ENCODE data around the gene TBC1D10A.

Gene TBC1D10A

DNA sequence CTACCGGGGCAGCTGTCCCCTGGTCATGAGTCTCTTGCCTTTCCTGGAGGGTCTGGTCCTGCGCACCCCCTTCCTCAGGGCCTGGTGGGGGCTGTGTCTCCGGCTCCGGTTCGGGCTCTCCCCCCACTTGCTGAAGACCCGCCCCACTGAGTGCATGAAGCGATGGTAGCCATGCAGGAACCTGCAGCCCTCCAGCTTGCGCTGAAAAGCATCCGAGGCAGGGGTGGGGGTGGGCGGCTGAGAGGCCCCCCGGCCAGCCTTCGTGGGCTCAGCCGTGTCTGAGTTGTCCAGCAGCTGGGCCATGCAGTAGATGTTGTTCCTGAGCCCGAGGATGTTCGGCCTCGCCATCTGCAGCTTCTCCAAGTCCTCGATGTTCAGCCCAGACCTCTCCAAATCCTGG lies 62.9 kb downstream of the TBC1D10A start:
- TF ChIP-seq, protein P1, sequence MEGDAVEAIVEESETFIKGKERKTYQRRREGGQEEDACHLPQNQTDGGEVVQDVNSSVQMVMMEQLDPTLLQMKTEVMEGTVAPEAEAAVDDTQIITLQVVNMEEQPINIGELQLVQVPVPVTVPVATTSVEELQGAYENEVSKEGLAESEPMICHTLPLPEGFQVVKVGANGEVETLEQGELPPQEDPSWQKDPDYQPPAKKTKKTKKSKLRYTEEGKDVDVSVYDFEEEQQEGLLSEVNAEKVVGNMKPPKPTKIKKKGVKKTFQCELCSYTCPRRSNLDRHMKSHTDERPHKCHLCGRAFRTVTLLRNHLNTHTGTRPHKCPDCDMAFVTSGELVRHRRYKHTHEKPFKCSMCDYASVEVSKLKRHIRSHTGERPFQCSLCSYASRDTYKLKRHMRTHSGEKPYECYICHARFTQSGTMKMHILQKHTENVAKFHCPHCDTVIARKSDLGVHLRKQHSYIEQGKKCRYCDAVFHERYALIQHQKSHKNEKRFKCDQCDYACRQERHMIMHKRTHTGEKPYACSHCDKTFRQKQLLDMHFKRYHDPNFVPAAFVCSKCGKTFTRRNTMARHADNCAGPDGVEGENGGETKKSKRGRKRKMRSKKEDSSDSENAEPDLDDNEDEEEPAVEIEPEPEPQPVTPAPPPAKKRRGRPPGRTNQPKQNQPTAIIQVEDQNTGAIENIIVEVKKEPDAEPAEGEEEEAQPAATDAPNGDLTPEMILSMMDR (IDR thresholded peaks at IDR 0.05; ENCODE audit: insufficient read depth, low read length), result no peak
- TF ChIP-seq, protein P2, sequence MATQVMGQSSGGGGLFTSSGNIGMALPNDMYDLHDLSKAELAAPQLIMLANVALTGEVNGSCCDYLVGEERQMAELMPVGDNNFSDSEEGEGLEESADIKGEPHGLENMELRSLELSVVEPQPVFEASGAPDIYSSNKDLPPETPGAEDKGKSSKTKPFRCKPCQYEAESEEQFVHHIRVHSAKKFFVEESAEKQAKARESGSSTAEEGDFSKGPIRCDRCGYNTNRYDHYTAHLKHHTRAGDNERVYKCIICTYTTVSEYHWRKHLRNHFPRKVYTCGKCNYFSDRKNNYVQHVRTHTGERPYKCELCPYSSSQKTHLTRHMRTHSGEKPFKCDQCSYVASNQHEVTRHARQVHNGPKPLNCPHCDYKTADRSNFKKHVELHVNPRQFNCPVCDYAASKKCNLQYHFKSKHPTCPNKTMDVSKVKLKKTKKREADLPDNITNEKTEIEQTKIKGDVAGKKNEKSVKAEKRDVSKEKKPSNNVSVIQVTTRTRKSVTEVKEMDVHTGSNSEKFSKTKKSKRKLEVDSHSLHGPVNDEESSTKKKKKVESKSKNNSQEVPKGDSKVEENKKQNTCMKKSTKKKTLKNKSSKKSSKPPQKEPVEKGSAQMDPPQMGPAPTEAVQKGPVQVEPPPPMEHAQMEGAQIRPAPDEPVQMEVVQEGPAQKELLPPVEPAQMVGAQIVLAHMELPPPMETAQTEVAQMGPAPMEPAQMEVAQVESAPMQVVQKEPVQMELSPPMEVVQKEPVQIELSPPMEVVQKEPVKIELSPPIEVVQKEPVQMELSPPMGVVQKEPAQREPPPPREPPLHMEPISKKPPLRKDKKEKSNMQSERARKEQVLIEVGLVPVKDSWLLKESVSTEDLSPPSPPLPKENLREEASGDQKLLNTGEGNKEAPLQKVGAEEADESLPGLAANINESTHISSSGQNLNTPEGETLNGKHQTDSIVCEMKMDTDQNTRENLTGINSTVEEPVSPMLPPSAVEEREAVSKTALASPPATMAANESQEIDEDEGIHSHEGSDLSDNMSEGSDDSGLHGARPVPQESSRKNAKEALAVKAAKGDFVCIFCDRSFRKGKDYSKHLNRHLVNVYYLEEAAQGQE (IDR thresholded peaks at IDR 0.05; ENCODE audit: insufficient replicate concordance, low read depth), result no peak
- TF ChIP-seq POLR2AphosphoS5 (IDR thresholded peaks at IDR 0.05; ENCODE audit: low read depth), result no peak
- TF ChIP-seq GABPA (IDR thresholded peaks at IDR 0.05; ENCODE audit: low read depth), result no peak
- TF ChIP-seq SPI1 (IDR thresholded peaks at IDR 0.05; ENCODE audit: borderline replicate concordance, low read depth), result no peak
- H3K27me3 ChIP-seq (ENCODE audit: insufficient read depth, poor library complexity, severe bottlenecking), result no peaks in the 10 kb centered on the region
- no peak overlapping the region for H3K27ac ChIP-seq (replicated peaks)
- DNase-seq (ENCODE audit: low read depth in 1 of 2, low spot score in 1 of 2), result no peak
- no peak overlapping the region for H3K4me3 ChIP-seq (replicated peaks; ENCODE audit: insufficient read depth, low read length)

DNA sequence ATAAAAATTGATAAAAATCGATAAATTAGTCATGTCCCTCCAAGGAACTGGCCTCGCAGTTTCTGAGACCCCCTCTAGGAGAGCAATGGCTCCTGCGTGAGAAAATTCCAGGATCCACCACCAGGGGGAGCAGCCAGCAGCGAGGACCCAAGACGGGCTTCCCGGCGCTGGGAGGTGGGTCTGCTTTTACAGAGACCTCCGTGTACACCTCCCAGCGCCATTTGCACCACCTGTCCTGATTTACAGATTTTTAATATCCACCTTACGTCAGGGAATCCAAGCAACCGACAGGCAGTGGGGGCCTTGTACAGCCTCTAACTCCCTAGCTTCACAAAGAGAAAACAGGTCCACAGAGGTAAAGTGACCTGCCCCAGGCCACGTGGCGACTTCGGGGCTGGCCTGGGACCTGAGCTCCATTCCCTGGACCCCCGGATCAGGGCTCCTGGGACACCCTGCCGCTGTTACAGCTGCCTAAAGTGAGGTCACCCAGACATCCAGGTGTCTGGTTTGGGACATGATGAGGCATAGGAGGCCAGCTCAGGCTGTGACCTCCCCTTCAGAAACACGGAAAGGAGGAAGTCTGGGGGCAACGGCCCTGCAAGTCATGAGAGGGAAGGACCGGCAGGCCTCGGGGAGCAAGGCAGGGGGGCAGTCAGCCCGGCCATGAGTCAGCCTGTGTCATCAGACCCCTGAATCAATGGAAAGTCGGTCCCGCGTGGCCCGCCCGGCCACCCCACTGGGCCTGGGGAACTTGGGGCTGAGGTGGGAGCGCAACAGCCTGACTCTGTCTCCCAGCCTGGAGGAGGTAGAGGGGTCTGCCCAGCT lies 63.6 kb downstream of the TBC1D10A start:
- TF ChIP-seq SPI1 (IDR thresholded peaks at IDR 0.05; ENCODE audit: borderline replicate concordance, low read depth) (peak; percentile 77; the same call in 1 of the 2 replicates), POLR2AphosphoS5 (IDR thresholded peaks at IDR 0.05; ENCODE audit: low read depth) (peak; percentile 39; the same call in 1 of the 2 replicates), GABPA (IDR thresholded peaks at IDR 0.05; ENCODE audit: low read depth) (no peak)
- TF ChIP-seq, protein P1 (IDR thresholded peaks at IDR 0.05; ENCODE audit: insufficient read depth, low read length), result peak; percentile 75
- TF ChIP-seq, protein P2 (IDR thresholded peaks at IDR 0.05; ENCODE audit: insufficient replicate concordance, low read depth), result no peak
- H3K27ac ChIP-seq (replicated peaks), result peak overlapping the region; percentile 23
- no peak overlapping the region for H3K4me3 ChIP-seq (replicated peaks; ENCODE audit: insufficient read depth, low read length)
- H3K27me3 ChIP-seq (ENCODE audit: insufficient read depth, poor library complexity, severe bottlenecking), result no peaks in the 10 kb centered on the region
- peak in 1 of 2 experiments; percentile 74 for DNase-seq (ENCODE audit: low read depth in 1 of 2, low spot score in 1 of 2)

DNA sequence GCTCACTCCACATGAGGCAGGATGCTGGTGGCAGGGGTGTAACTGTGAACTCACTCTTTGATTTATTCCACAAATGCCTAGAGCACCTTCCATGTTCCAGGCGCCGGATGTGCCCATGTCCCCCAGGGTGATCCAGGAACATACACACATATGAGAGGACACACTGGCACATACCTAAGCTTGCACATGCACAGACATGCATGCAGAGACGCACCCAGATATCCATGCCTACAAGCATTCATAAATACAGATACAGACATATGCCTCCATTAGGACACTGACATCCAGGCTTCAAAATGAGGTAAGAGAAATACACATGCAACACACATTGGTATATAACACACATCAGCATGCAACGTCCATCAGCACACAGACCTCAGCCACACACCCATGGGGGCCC lies 64.6 kb downstream of the TBC1D10A start:
- no peak overlapping the region for H3K27ac ChIP-seq (replicated peaks)
- no peaks in the 10 kb centered on the region for H3K27me3 ChIP-seq (ENCODE audit: insufficient read depth, poor library complexity, severe bottlenecking)
- no peak for TF ChIP-seq POLR2AphosphoS5 (IDR thresholded peaks at IDR 0.05; ENCODE audit: low read depth)
- no peak for TF ChIP-seq GABPA (IDR thresholded peaks at IDR 0.05; ENCODE audit: low read depth)
- TF ChIP-seq, protein P1 (IDR thresholded peaks at IDR 0.05; ENCODE audit: insufficient read depth, low read length), result no peak
- no peak for TF ChIP-seq SPI1 (IDR thresholded peaks at IDR 0.05; ENCODE audit: borderline replicate concordance, low read depth)
- TF ChIP-seq, protein P2 (IDR thresholded peaks at IDR 0.05; ENCODE audit: insufficient replicate concordance, low read depth), result no peak
- H3K4me3 ChIP-seq (replicated peaks; ENCODE audit: insufficient read depth, low read length), result no peak overlapping the region
- DNase-seq (ENCODE audit: low read depth in 1 of 2, low spot score in 1 of 2), result no peak
